SK-MEL-5 (cell line): ENCODE measurements around the gene TKFC. TPM values are rescaled to one million over a fixed set of nuclear protein-coding genes. Genes with fewer than 3 reads are reported as not detected.

Source experiments
- DNase-seq: peaks from one replicate; pipeline ENCODE4 v3.0.0-alpha.2; 2016; ENCODE audit warnings: low read depth, low spot score
- in situ Hi-C: cut with HindIII; loops from 2 replicates; pipeline ENCODE4 v1.10.0; 2016; ENCODE audit warnings: low sequenced_read_pairs, high pct_unique_total_duplicates, low pct_unique_long_range_greater_than_20kb
- total RNA-seq: library from RNA; depleted of rRNA; stranded (reverse); fragments of >200 nt; shearing (Covaris generic); gene quantifications from 2 replicates; pipeline ENCODE4 v1.2.3, GENCODE V29; 2014

TKFC gene
- total RNA-seq, 1 experiment from 2014 or later, result 43.2 TPM

- in situ Hi-C loops, result no loop called here
- no peak for DNase-seq
These were observed 6.5 kb downstream of the TKFC start for GRCh38 chr11:61339490-61339878.

GRCh38 chr11:61340979-61341378 lies 8.0 kb downstream of the TKFC start:
- no peak for DNase-seq
- in situ Hi-C loops, result no loop called here

- no peak for DNase-seq
- in situ Hi-C loops, result no loop called here
These were observed 8.7 kb downstream of the TKFC start for GRCh38 chr11:61341706-61342105.

- in situ Hi-C loops, result no loop called here
- DNase-seq, result no peak
These were observed 9.3 kb downstream of the TKFC start for GRCh38 chr11:61342207-61342803.

GRCh38 chr11:61343792-61344745 lies 11.0 kb downstream of the TKFC start:
- no peak for DNase-seq
- in situ Hi-C loops, result no loop called here

GRCh38 chr11:61345170-61345610 lies 12.2 kb downstream of the TKFC start:
- in situ Hi-C loops, result no loop called here
- no peak for DNase-seq

- in situ Hi-C loops, result no loop called here
- DNase-seq, result no peak
These were observed 13.2 kb downstream of the TKFC start for GRCh38 chr11:61345954-61346843.

GRCh38 chr11:61347916-61348461 lies 15.0 kb downstream of the TKFC start:
- DNase-seq, result no peak

GRCh38 chr11:61349189-61349751 lies 16.2 kb downstream of the TKFC start:
- no peak for DNase-seq
- in situ Hi-C loops, result no loop called here

More at GRCh38 chr11:61347916-61348461, 15.0 kb downstream of the TKFC start:
- in situ Hi-C loops, result no loop called here

GRCh38 chr11:61349916-61350315 lies 16.9 kb downstream of the TKFC start:
- DNase-seq, result no peak
- in situ Hi-C loops, result no loop called here

- DNase-seq, result no peak
- in situ Hi-C loops, result no loop called here
These were observed 17.3 kb downstream of the TKFC start for GRCh38 chr11:61350336-61350735.

- no peak for DNase-seq
- in situ Hi-C loops, result no loop called here
These were observed 17.8 kb downstream of the TKFC start for GRCh38 chr11:61350803-61351202.

- DNase-seq, result no peak
- in situ Hi-C loops, result no loop called here
These were observed 19.0 kb downstream of the TKFC start for GRCh38 chr11:61352038-61352437.

GRCh38 chr11:61353131-61354067 lies 20.4 kb downstream of the TKFC start:
- in situ Hi-C loops, result no loop called here
- no peak for DNase-seq

- in situ Hi-C loops, result no loop called here
- DNase-seq, result no peak
These were observed 21.2 kb downstream of the TKFC start for GRCh38 chr11:61354208-61354607.

- no peak for DNase-seq
- in situ Hi-C loops, result no loop called here
These were observed 23.7 kb downstream of the TKFC start for GRCh38 chr11:61356706-61357105.
